Endodermal cell (in vitro differentiated cells): ENCODE data around the gene PHF21B. TPM values are rescaled to one million over a fixed set of nuclear protein-coding genes. Genes with fewer than 3 reads are reported as not detected.
A peak's percentile ranks its signal among the peaks of the same experiment; 100 is the strongest.

ENCODE experiments used
- DNase-seq: peaks from one replicate; pipeline ENCODE4 v3.0.0-alpha.2; 2017
- H3K27ac ChIP-seq: 2 replicates; pipeline ENCODE4 v1.5.1; 2013; ENCODE audit warnings: mild to moderate bottlenecking, low read depth, low read length, moderate library complexity
- H3K27me3 ChIP-seq: 2 replicates; pipeline ENCODE4 v1.6.1; 2013; ENCODE audit warnings: mild to moderate bottlenecking, low read length, moderate library complexity; ENCODE audit not compliant: insufficient read depth, control insufficient read depth, poor library complexity, severe bottlenecking
- H3K36me3 ChIP-seq: 2 replicates; pipeline ENCODE4 v1.7.0; 2013; ENCODE audit warnings: mild to moderate bottlenecking, low read length, moderate library complexity; ENCODE audit not compliant: control insufficient read depth, insufficient read depth
- H3K4me1 ChIP-seq: one replicate; pipeline ENCODE4 v1.7.0; 2013; ENCODE audit warnings: low read length; ENCODE audit not compliant: control insufficient read depth, insufficient read depth
- H3K4me3 ChIP-seq: 2 replicates; pipeline ENCODE4 v1.5.1; 2013; ENCODE audit warnings: mild to moderate bottlenecking, low read length, moderate library complexity
- H3K9ac ChIP-seq: 2 replicates; pipeline ENCODE4 v1.6.1; 2013; ENCODE audit warnings: mild to moderate bottlenecking, low read length, moderate library complexity; ENCODE audit not compliant: poor library complexity, severe bottlenecking; ENCODE audit errors: extremely low read depth
- H3K9me3 ChIP-seq: 2 replicates; pipeline ENCODE4 v1.6.1; 2013; ENCODE audit warnings: mild to moderate bottlenecking, low read length, moderate library complexity; ENCODE audit not compliant: control insufficient read depth
- H3K27ac Mint-ChIP-seq: 2 replicates; pipeline ENCODE4 v1.8.0; 2020; ENCODE audit warnings: mixed read lengths
- H3K27me3 Mint-ChIP-seq: 2 replicates; pipeline ENCODE4 v1.8.0; 2021; ENCODE audit warnings: mild to moderate bottlenecking, mixed read lengths; ENCODE audit not compliant: insufficient read depth
- H3K36me3 Mint-ChIP-seq: 2 replicates; pipeline ENCODE4 v1.8.0; 2020; ENCODE audit warnings: low read depth, mixed read lengths
- H3K4me1 Mint-ChIP-seq: 2 replicates; pipeline ENCODE4 v1.8.0; 2020; ENCODE audit warnings: mixed read lengths
- H3K4me3 Mint-ChIP-seq: 2 replicates; pipeline ENCODE4 v1.8.0; 2020; ENCODE audit warnings: mild to moderate bottlenecking, moderate library complexity, mixed read lengths
- H3K9me3 Mint-ChIP-seq: 2 replicates; pipeline ENCODE4 v1.8.0; 2020; ENCODE audit warnings: mild to moderate bottlenecking, mixed read lengths
- CTCF ChIP-seq: fragments of 200-600 bp; sonication (generic); conservative IDR thresholded peaks from 2 replicates; pipeline ENCODE4 v1.5.0; 2021; ENCODE audit warnings: antibody characterized with exemption, mild to moderate bottlenecking
- WGBS, 2 experiments: methylation state at CpG; one replicate each; pipeline versions ENCODE4 v1.1.5 to v1.1.7; 2013; ENCODE audit warnings: missing lambda C conversion rate in 2 of 2, mixed read lengths in 1 of 2; ENCODE audit not compliant: insufficient coverage in 1 of 2, insufficient read length in 1 of 2; 5-methylcytosine and 5-hydroxymethylcytosine counted together
- total RNA-seq, 2 donors: library from RNA; stranded (reverse); fragmentation: NEBNext Ultra II Directional in 1 of 2; extraction: Animal tissue kit (Norgen Biotek cat#: 25700) in 1 of 2; gene quantifications; 2 replicates in 1 of 2; 3 replicates in 1 of 2; pipeline ENCODE4 v1.2.1, GENCODE V29; 2021

PHF21B gene
- total RNA-seq, 2 donors from 2014 or later, result 57.5 to 69.2 TPM

GRCh38 chr22:44990810-44991209, 19.0 kb downstream of the PHF21B start:
- DNase-seq, result no peak
- Mint-ChIP-seq H3K27me3 (no peaks in the 10 kb centered on the region), H3K4me3 (no peak overlapping the region), H3K4me1 (peaks cover 12% of the 10 kb centered on the region), H3K36me3 (peaks cover 32% of the 10 kb centered on the region), H3K27ac (no peak overlapping the region), H3K9me3 (no peaks in the 10 kb centered on the region)
- no peaks in the 10 kb centered on the region for H3K27me3 ChIP-seq
- no peak overlapping the region for H3K9ac ChIP-seq
- H3K4me1 ChIP-seq, result peaks cover 11% of the 10 kb centered on the region
- H3K9me3 ChIP-seq, result no peaks in the 10 kb centered on the region
- no peak overlapping the region for H3K4me3 ChIP-seq
- no peak overlapping the region for H3K27ac ChIP-seq
- TF ChIP-seq CTCF, result no peak
- WGBS, 2 experiments, result 92 to 93% methylated on average over 13 to 15 of the region's 15 CpGs
- peaks cover 48% of the 10 kb centered on the region for H3K36me3 ChIP-seq

DNA sequence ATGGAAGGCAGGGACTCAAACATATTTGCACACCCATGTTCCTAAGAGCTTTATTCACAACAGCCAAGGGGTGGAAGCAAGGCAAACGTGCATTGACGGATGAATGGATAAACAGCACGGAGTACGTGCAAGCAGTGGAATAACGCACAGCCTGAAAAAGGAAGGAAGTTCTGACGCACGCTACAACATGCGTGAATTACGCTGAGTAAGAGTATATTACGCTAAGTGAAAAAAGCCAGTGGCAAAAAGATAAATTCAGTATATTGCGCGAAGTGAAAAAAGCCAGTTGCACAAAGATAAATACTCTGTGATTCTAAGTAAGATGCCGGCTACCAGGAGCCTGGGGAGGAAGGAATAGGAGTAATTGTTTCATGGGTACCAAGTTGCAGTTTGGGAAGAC, 19.5 kb downstream of the PHF21B start:
- Histone ChIP-seq H3K4me1 (peaks cover 6% of the 10 kb centered on the region), H3K9ac (no peak overlapping the region), H3K36me3 (peaks cover 53% of the 10 kb centered on the region), H3K27ac (no peak overlapping the region), H3K27me3 (no peaks in the 10 kb centered on the region), H3K9me3 (no peaks in the 10 kb centered on the region), H3K4me3 (no peak overlapping the region)
- Mint-ChIP-seq H3K36me3 (peaks cover 32% of the 10 kb centered on the region), H3K9me3 (no peaks in the 10 kb centered on the region), H3K4me1 (peaks cover 11% of the 10 kb centered on the region), H3K27me3 (no peaks in the 10 kb centered on the region), H3K27ac (no peak overlapping the region), H3K4me3 (no peak overlapping the region)
- no peak for TF ChIP-seq CTCF
- 92 to 95% methylated on average over 13 of the region's 13 CpGs for WGBS, 2 experiments
- no peak for DNase-seq

DNA sequence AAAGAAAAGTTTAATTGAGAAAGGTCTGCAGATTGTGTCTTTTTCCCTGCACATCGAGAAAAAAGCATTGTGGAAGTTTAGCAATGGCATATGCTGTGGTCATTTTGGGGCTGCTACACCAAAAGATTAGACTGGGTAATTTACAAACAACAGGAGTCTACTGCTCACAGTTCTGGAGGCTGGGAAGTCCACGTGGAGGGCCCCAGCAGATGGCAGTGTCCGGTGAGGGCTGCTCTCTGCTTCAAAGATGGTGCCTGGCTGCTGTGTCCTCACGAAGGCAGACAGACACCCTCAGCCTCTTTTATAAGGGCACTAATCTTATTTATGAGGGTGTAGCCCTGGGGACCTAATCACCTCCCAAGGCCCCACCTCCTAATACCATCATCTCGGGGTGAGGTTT, 21.1 kb downstream of the PHF21B start:
- no peak overlapping the region for H3K9ac ChIP-seq
- H3K4me3 ChIP-seq, result no peak overlapping the region
- H3K4me1 Mint-ChIP-seq, result peaks cover 11% of the 10 kb centered on the region
- H3K4me1 ChIP-seq, result no peaks in the 10 kb centered on the region
- H3K27me3 Mint-ChIP-seq, result no peaks in the 10 kb centered on the region
- H3K9me3 ChIP-seq, result no peaks in the 10 kb centered on the region
- no peaks in the 10 kb centered on the region for H3K27me3 ChIP-seq
- H3K36me3 ChIP-seq, result peaks cover 61% of the 10 kb centered on the region
- no peaks in the 10 kb centered on the region for H3K9me3 Mint-ChIP-seq
- H3K4me3 Mint-ChIP-seq, result no peak overlapping the region
- no peak overlapping the region for H3K27ac ChIP-seq
- no peak overlapping the region for H3K27ac Mint-ChIP-seq
- TF ChIP-seq CTCF, result peak; percentile 55
- H3K36me3 Mint-ChIP-seq, result peaks cover 42% of the 10 kb centered on the region
- WGBS, 2 experiments, result 89 to 94% methylated on average over 4 to 5 of the region's 5 CpGs
- DNase-seq, result no peak
